Esophagus squamous epithelium (tissue), 5 donors: ENCODE data around the gene QTRT2. TPM values are rescaled to one million over a fixed set of nuclear protein-coding genes. Genes with fewer than 3 reads are reported as not detected.

ENCODE experiments used
- DNase-seq: peaks from one replicate; lab custom pipeline; 2025; lab: John Stamatoyannopoulos, UW
- H3K27ac ChIP-seq, 4 donors: fragments of 200-600 bp; sonication (generic); one replicate each; pipeline ENCODE4 v1.5.1; 2016 to 2019; ENCODE audit warnings: mild to moderate bottlenecking in 1 of 4
- H3K27me3 ChIP-seq, 4 donors: fragments of 200-600 bp; sonication (generic); 1 replicate in 3 of 4; 2 replicates in 1 of 4; pipeline versions ENCODE4 v1.5.1 to v1.6.0; 2017 to 2021; ENCODE audit warnings: antibody characterized with exemption in 1 of 4
- H3K36me3 ChIP-seq, 3 donors: fragments of 200-600 bp; sonication (generic); one replicate each; pipeline ENCODE4 v1.5.1; 2016 to 2019
- H3K4me1 ChIP-seq, 3 donors: fragments of 200-600 bp; sonication (generic); one replicate each; pipeline ENCODE4 v1.5.1; 2017 to 2019
- H3K4me3 ChIP-seq, 4 donors: fragments of 200-600 bp; sonication (generic); 1 replicate in 3 of 4; 2 replicates in 1 of 4; pipeline ENCODE4 v1.5.1; 2016 to 2019; ENCODE audit warnings: mild to moderate bottlenecking in 2 of 4, moderate library complexity in 1 of 4
- H3K9me3 ChIP-seq, 3 donors: fragments of 200-600 bp; sonication (generic); one replicate each; pipeline ENCODE4 v1.5.1; 2016 to 2019
- POLR2A ChIP-seq, 4 donors: fragments of 450-650 bp; IDR thresholded peaks; one replicate each; pipeline ENCODE4 v1.6.1; 2017; ENCODE audit warnings: antibody characterized with exemption in 4 of 4, mild to moderate bottlenecking in 4 of 4, moderate library complexity in 3 of 4
- WGBS, 2 donors: methylation state at CpG; one replicate each; pipeline ENCODE4 v1.1.5; 2018; 5-methylcytosine and 5-hydroxymethylcytosine counted together
- intact Hi-C: fragments of 100-400 bp; cut with DNase I; formaldehyde crosslinking; loops from one replicate; pipeline ENCODE4 v1.15.0; 2022
- total RNA-seq, 4 donors: library from RNA; depleted of rRNA; stranded (reverse); fragments of >200 nt; gene quantifications; one replicate each; pipeline ENCODE4 v1.1.0, GENCODE V29; 2016
- TF ChIP-seq, protein P1 (sequence below), 6 experiments: fragments of 450-650 bp in 4 of 6; fragments of 200-600 bp in 2 of 6; sonication (generic) in 2 of 6; IDR thresholded peaks; one replicate each; pipeline ENCODE4 v1.5.1; 2016 to 2019; ENCODE audit warnings: antibody characterized with exemption in 6 of 6, mild to moderate bottlenecking in 4 of 6, moderate library complexity in 4 of 6
- donor health status: DM: yes; HTN: yes; CAD: no.

The QTRT2 gene
- total RNA-seq, 4 donors from 2014 or later: 7.5 to 18.2 (median 15.6) TPM

DNA sequence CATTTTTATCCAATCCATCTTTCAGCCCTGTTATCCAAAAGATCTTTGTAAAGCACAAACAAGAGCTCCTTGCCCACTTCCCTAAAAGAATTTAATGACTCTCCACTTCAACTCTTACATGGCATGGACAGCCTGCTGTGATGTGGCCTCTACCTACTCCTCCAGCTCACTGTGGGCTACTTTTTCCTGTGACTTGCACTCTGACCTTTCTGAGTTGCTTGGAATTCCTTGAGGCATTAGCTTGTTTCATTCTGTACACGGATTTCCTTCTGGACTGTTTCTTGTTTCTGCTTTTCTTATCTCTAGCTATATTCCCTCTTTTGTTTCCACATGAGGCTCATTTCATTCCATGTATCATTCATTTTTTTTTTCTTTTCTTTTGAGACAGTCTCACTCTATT is 15.2 kb downstream of the QTRT2 start:
- Histone ChIP-seq H3K27ac (no peak overlapping the region), H3K4me1 (no peaks in the 10 kb centered on the region), H3K4me3 (no peak overlapping the region), H3K9me3 (no peaks in the 10 kb centered on the region), H3K27me3 (no peaks in the 10 kb centered on the region), H3K36me3 (peaks cover 19 to 100% (median 36%) of the 10 kb centered on the region in 3 donors)
- TF ChIP-seq, protein P1, sequence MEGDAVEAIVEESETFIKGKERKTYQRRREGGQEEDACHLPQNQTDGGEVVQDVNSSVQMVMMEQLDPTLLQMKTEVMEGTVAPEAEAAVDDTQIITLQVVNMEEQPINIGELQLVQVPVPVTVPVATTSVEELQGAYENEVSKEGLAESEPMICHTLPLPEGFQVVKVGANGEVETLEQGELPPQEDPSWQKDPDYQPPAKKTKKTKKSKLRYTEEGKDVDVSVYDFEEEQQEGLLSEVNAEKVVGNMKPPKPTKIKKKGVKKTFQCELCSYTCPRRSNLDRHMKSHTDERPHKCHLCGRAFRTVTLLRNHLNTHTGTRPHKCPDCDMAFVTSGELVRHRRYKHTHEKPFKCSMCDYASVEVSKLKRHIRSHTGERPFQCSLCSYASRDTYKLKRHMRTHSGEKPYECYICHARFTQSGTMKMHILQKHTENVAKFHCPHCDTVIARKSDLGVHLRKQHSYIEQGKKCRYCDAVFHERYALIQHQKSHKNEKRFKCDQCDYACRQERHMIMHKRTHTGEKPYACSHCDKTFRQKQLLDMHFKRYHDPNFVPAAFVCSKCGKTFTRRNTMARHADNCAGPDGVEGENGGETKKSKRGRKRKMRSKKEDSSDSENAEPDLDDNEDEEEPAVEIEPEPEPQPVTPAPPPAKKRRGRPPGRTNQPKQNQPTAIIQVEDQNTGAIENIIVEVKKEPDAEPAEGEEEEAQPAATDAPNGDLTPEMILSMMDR (IDR thresholded peaks at IDR 0.05): no peak
- WGBS, 2 donors: 61 to 77% methylated on average over 1 of the region's 1 CpG
- DNase-seq: no peak
- intact Hi-C loops: no loop called here

DNA sequence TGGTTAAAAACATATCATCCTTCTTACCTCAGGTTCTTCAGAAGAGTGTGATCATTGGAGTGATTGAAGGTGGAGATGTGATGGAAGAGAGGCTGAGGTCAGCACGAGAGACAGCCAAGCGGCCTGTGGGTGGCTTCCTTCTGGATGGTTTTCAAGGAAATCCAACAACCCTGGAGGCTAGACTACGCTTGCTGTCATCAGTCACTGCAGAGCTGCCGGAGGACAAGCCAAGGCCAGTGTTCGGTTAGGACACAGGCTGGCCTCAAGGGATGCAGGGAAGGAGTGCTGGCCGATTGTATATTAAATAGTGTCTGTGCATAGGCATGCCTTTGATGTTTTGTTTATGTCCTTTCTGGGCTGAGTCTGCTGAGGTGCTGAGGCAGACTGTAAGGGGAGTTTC is 20.2 kb downstream of the QTRT2 start:
- Histone ChIP-seq H3K27me3 (no peaks in the 10 kb centered on the region), H3K27ac (no peak overlapping the region), H3K4me1 (no peaks in the 10 kb centered on the region), H3K9me3 (no peaks in the 10 kb centered on the region), H3K36me3 (peaks cover 17 to 100% (median 27%) of the 10 kb centered on the region in 3 donors), H3K4me3 (no peak overlapping the region)
- intact Hi-C loops: no loop called here
- WGBS, 2 donors: 84 to 88% methylated on average over 3 to 6 of the region's 6 CpGs
- DNase-seq: no peak
- TF ChIP-seq POLR2A (IDR thresholded peaks at IDR 0.05): no peak
- TF ChIP-seq, protein P1 (IDR thresholded peaks at IDR 0.05): no peak

DNA sequence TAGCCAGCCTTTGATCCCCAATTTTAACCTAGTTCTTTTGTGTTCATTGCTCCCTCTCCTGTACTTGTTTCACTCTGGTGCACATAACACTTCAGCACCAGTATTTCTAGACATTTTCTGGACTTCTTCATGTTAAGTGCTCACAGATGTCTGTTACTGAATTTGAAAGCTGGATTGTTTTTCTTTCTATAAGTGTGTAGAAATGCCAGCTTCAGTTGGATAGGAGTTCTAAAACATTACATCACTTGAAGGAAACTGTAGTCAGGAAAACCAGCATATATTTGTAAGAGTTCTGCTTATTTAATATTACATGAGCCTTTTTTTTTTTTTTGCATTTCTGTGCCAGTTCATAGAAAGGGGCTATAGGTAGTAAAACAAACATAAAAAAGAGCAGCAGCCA is 21.6 kb downstream of the QTRT2 start:
- Histone ChIP-seq H3K27ac (no peak overlapping the region), H3K4me3 (no peak overlapping the region), H3K4me1 (no peaks in the 10 kb centered on the region), H3K27me3 (no peaks in the 10 kb centered on the region), H3K36me3 (peaks cover 17 to 100% (median 22%) of the 10 kb centered on the region in 3 donors), H3K9me3 (no peaks in the 10 kb centered on the region)
- no peak for DNase-seq
- intact Hi-C loops: no loop called here
- TF ChIP-seq POLR2A (IDR thresholded peaks at IDR 0.05): no peak
- TF ChIP-seq, protein P1 (IDR thresholded peaks at IDR 0.05): no peak

DNA sequence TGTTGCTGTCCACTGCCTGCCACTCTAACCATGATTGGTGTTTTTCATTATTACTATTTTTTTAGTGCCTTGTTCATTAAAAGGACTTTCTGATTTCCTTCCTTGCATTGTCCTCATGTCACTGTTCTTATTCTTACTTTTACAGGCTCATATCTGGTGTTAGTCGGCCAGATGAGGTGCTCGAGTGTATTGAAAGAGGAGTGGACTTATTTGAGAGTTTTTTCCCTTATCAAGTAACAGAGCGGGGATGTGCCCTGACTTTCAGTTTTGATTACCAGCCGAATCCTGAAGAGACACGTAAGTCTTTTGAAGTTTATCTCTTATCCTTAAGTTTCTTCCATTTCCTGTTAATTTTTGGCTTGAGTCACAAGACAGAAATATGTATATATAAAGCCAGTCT is 23.2 kb downstream of the QTRT2 start:
- Histone ChIP-seq H3K27ac (no peak overlapping the region), H3K36me3 (peaks cover 10 to 98% (median 16%) of the 10 kb centered on the region in 3 donors), H3K9me3 (no peaks in the 10 kb centered on the region), H3K4me3 (no peak overlapping the region), H3K4me1 (no peaks in the 10 kb centered on the region), H3K27me3 (no peaks in the 10 kb centered on the region)
- intact Hi-C loops: no loop called here
- TF ChIP-seq, protein P1 (IDR thresholded peaks at IDR 0.05): no peak
- no peak for TF ChIP-seq POLR2A (IDR thresholded peaks at IDR 0.05)
- no peak for DNase-seq
- WGBS, 2 donors: 82 to 89% methylated on average over 5 of the region's 5 CpGs

DNA sequence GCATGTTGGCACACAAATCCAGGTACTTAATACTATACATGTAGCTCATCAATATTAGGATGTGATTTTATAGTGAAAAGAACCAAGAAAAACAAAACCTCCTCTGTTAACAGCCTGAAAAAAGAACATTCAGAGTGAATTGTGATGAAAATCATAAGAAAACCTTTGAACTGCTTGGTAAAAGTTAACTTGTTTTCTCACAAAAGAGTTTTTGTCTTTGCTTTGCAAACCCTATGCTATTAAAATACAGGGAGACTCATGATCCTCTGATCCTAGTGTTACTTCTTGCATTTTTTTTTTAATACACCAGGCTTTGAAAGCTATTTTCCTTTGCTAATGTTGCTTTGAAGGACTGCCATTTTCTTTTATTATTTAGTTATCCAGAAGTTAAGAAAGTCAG is 23.7 kb downstream of the QTRT2 start:
- no peaks in the 10 kb centered on the region for H3K27me3 ChIP-seq
- H3K4me1 ChIP-seq: no peaks in the 10 kb centered on the region
- intact Hi-C loops: no loop called here
- H3K4me3 ChIP-seq: no peak overlapping the region
- H3K27ac ChIP-seq: no peak overlapping the region
- peaks cover 10 to 98% (median 16%) of the 10 kb centered on the region in 3 donors for H3K36me3 ChIP-seq
- DNase-seq: no peak
- TF ChIP-seq, protein P1 (IDR thresholded peaks at IDR 0.05): no peak
- TF ChIP-seq POLR2A (IDR thresholded peaks at IDR 0.05): no peak
- no peaks in the 10 kb centered on the region for H3K9me3 ChIP-seq
